ENCODE measurements around the gene TPH2.

Gene TPH2

DNA sequence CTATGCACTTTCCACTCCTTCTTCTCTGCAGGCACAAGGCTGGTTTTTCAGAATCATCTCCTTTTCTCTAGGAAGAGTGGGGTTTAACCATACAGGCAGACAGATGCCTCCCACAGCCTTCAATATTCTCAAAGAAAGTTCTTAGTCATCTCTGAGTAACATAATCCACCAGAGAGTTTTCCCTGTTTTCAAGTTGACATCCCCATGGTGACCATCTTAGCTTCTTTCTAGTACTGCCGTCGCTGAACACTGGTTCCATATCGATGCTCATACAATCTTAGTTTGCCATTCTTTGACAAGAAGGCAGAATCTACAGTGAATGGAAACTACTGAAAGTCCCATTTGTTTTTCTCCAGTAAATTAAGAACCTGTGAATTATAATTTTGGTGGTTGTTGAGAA is 28.6 kb downstream of the TPH2 start:
- no peak for DNase-seq

DNA sequence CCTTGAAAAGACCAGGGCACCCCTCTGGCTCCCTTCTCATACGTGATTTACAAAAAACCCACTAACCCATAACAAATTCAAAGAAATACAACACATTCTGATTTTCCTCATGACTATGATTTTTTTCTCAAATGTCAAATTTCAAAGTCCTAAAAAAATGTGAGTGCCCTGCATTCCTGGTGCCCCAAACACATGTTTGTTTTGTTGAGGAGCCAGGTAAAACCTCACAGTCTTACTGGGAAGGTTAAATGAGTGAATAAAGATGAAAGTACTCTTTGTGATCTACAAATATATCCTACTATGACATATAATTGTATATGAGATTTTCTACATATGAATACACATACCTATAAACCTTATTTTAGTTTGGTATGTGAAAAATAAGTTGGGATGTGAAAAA is 30.7 kb downstream of the TPH2 start:
- DNase-seq: no peak

- DNase-seq: no peak
These were observed 31.4 kb downstream of the TPH2 start for GRCh38 chr12:71970031-71970430.

DNA sequence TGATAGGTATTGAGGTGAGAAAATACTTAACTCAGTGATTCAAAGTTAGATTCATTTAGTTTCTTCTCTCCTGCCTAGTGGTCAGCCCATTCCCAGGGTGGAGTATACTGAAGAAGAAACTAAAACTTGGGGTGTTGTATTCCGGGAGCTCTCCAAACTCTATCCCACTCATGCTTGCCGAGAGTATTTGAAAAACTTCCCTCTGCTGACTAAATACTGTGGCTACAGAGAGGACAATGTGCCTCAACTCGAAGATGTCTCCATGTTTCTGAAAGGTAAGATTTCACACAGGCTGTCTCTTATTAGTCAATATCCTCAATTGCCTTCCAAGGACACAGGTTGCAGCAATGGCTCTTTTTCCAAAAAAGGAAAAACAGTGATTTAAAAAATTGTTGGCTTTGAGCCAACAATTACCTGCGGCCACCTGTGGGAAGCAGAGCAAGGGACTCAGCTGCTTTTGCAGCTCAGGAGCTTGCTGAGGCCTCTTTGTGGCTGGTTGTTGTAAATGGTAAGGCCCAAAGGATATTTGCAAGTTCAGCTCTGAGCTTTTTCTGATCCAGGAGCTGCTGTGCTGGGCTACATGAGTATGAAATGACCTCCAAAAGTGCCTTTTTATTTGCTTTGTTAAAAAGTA is 33.9 kb downstream of the TPH2 start:
- DNase-seq: no peak

DNA sequence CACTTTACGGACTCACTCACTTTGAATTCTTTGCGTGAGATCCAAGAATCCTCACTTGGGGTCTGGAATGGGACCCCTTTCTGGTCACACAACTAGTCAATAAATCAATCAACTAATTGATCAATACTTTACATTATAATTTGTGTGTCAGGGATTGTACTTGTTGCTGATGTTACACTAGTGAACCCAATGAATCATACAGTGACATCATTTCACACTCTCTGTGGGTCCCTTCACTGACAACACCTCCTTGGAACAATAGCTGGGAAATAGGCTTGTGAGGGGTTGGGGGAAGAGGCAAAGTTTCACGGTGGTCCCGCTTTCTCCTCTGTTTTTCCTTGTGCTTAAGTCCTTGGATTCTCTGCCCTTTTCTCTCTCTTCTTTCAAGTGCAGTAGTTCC is 35.0 kb downstream of the TPH2 start:
- no peak for DNase-seq

DNA sequence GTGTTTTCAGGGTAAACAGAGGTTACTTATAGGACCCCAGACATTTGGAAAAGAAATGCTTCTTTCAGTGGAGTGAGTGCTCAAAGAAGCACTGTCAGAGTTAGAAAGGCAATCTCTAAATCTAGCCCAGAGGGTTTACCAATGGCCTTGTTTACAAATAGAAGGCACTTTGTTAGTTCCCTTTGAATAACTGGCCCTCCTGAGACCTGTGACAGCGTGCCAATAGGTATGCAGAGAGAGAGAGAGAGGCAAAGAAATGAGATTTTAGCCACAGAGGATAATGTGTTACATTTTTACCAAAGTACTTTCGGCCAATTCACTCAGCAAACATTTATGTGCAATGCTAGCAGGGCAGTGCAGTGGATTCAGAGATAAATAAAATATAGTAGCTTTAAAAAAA is 41.9 kb downstream of the TPH2 start:
- DNase-seq: no peak

DNA sequence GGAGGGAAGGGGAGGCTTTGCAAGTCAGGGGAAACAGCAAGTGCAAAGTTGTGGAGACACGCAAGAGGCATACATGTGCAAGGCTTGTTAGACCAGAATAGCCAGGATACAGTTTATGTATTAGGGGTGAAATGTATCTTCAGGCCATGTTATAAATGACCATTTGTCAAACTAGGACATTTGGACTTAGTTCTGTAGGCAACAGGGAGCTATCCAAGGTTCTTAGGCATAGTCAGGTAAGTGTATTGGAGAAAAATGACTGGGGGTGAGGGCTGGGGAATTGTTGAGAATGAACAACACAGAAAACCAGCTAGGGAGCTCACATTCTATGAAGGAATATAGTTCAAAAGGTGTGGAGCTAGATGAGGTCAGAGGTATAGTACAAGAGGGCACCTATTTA is 42.5 kb downstream of the TPH2 start:
- no peak for DNase-seq

DNA sequence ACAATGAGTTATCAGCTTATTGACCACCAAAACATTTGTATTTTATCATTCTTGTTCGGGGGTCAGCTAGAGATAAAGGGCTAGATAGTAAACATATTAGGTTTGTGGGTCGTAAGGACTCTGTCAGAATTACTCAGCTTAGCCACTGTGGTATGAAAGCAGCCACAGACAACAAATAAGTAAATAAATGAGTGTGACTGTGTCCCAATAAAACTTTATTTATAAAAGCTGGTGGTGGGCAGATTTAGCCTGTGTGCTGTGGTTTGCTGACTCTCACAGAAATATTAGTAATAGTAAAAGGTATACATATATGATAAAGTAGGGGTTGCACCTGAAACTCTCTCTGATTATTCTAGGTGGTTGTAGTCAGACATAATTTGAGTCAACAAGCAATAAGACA is 56.1 kb downstream of the TPH2 start:
- no peak for DNase-seq

DNA sequence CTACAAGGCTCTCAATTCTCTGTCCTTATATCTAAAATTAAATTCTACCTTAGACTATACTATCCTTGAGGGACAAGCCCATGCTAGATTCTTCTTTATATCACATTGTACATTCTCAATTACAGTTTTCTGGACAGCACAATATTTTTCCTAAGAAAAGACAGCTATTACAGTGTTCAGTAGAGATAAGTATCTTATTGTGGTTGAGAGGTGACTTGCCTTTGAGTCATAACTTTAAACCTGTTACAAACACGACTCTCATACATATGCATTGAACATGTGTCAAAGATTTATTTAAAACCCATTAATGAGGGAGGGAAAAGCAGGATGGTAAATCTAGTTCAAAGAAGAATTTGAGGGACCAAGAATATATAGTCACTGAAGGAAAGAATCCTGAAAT is 61.1 kb downstream of the TPH2 start:
- DNase-seq: no peak

- no peak for DNase-seq
These were observed 62.5 kb downstream of the TPH2 start for GRCh38 chr12:72000969-72001648.

DNA sequence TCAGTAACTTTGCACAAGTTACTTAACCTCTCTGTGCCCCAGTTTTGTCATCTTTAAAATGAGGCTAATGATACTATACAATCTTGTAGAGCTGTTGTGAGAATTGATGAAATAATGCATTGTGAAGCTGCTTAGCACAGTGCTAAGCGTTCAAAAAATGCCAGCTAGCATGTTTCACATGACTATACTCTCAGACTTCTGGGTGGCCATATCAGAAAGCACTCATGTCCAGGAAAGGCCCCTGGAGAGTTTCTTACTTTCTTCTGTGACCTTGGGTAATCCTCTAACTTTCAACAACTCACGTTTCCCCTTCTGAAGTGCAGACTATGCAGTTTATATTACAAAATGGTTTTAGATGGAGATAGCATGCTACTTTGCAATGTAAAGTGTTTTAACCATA is 68.1 kb downstream of the TPH2 start:
- DNase-seq: no peak

DNA sequence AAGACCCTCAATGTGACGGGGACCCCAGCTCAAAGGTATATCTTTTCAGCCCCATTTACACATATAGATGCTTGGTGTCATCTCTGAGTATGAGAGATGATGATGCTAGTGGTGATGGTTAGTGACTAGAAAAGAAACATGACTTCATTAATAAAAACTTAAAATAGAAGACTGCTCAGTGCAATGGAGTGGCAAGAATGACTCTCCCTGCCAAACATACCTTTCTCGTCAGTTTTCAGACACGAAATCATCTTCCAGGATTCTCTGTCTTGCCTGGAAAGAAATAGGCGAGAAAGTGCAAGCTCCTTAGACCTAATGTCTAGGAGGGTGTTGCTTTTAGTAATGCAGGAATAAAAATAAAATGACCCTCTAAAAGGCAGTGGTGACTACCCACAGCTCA is 71.7 kb downstream of the TPH2 start:
- DNase-seq: no peak

DNA sequence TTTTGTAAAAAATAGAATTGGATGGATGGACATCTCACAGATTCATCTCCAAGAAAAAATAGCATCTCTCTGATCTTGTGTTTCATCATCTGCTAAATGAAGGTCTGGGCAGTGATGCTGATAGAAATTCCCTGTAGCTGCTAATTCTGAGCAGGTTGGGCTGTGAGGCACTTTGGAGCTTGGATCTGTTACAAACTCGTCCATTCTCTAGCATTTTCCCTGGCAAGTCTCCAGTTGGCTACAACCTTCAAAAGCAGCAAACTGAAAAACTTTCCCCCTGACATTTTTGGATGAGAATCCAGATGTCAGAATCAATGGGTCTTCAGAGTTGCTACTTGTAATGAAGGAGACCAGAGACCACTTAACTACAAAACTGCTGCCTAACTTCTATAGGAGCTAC is 72.7 kb downstream of the TPH2 start:
- no peak for DNase-seq

DNA sequence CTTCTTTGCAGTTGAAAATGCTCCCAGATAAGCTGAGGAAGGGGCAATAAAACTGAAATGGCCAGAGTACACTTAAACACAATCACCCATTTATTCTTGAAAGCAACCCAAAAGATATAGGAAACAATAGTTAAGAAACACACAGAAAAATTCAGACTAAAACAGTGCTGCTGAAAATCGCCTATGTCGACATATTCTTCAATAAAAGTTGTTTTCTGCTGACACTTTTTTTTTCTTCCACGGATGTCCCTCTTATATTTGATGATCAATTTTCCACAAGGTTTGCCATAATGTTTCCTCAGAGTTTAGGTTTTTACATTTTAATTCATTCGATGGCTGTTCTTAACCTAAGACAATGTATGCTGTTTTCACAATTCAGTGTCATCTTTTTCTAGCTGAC is 74.2 kb downstream of the TPH2 start:
- no peak for DNase-seq

- DNase-seq: no peak
These were observed 77.2 kb downstream of the TPH2 start for GRCh38 chr12:72015895-72016294.

DNA sequence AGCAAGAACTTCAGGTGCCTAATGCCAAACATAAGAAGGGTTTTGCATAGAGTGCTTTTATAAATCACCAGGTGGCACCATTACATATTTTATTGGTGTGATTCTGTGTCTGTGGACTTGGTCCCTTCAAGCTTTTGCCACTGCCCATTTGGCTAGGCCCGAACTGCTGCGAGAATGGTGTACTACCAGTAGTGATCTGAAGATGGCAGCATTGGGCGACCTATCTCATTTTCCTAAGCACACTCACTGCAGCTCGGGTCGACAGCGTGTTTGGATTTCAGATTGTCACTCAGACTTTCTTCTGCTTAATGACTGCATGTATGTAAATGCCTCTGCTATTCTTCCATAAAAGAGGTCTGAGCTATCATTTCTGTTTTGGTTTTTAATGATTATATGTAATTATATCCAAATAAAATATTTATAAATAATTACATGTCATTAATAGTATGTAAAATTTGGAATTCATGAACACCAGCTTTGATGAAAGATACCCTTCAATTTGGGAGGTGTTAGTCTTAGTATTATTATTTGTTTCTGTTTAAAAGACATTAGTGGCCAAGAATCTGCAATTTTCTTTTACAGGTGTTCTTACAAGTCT is 78.5 kb downstream of the TPH2 start:
- DNase-seq: peak; percentile 76

DNA sequence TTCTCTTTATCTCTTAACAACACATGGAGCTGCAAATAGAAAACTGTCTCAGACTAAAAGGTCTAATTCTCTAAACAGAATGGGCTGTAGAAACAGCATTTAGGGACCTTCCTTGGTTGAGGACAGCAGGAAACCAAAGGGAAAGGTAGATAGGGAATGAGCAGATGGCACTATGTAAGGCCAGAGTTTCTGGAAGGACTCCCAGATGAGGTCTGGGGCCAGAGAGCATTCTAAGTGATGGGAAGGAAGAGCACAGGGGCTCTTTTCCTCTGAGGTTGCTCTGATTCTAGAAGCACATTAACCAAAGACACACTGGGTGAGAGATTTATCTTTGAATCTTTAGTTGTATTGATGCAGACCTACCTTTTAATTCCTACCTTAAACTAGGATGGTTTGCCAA is 79.4 kb downstream of the TPH2 start:
- no peak for DNase-seq

DNA sequence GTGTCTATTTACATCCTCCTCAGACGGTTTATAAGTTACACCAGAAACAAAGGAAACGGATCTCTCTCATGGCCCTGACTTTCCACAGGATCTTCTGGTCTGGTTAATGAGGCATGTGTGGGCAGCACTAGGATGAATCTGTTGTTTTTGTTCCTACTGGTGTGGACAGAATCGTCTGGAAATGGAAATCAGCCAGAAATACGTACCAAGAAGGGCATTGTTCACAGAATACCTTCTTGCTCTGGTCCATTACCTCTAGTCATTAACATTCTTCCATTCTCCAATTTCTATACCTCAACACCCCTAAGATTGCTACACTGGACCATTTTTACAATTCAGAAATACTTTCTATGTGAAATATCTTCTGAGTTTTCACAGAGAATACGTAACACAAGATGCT is 86.0 kb downstream of the TPH2 start:
- no peak for DNase-seq

DNA sequence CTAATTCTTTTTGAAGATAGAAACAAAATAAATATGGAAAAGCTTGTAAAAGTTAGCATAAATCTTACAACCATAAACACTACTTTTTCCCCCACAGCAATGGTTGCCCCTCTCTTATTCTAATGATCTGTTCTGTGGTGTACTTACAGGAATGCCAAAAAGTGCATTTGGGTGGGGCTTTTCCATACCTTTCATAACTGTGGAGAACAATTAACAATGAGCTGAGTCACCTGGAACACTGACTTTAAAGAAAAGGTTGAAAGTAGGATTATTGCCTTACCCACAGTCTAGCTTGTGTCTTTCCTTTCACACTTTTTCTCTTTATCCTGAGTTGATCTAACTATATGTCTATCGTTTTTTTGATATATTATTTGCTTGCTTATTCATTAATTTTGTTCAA is 86.9 kb downstream of the TPH2 start:
- DNase-seq: no peak

GRCh38 chr12:72028966-72029365 is 90.3 kb downstream of the TPH2 start:
- DNase-seq: no peak

DNA sequence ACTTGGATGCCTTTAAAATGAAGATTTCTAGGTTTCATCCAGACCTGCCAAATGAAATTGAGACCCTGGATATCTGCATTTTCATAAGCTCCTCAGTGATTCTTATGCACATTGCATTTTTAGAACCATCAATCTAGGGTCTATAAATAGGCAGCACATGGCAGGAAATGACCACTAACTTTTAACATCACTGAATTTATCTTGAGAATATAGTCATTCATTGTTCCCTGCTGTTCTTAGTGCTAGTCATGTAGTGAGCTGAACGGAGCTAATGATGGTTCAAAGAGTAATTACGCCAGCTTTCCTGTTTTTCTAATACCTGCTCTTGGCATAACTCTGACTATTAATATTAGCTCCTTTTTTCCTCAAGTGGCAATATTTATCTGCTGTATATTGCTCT is 91.6 kb downstream of the TPH2 start:
- DNase-seq: no peak

DNA sequence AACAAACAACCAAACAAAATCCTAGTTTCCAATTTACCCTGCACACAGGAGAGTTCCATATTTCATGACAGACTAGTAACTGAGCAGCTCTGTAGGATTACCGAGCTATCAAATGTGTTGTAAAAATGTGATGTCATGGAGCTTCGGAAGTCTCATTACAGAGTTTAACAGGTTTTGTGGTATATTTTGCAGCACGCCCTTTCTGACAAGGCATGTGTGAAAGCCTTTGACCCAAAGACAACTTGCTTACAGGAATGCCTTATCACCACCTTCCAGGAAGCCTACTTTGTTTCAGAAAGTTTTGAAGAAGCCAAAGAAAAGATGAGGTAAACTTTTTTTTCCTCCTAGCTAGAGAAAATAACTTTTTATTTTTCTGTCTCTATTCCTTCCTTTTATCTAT is 92.4 kb downstream of the TPH2 start:
- no peak for DNase-seq

GRCh38 chr12:72033991-72034390 is 95.3 kb downstream of the TPH2 start:
- DNase-seq: no peak

DNA sequence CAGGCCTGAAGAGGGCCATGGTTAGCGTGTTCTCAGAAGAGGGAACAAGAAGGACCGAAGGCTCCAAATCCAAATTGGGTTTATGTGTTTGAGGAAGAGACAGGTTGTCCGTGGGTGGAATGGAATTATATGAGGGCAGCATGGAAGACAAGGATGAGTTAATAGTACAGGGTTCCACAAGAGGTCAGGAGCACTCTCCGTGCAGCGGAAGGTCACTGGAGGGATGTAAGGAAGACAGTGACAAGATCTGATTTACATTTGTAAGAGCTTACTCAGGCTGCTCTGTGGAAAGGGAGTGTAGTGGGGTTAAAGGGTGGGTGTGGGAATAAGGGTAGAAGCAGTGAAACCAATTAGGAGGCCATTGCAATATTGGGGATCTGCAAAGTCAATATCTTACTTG is 97.0 kb downstream of the TPH2 start:
- no peak for DNase-seq

- no peak for DNase-seq
These were observed 97.7 kb downstream of the TPH2 start for GRCh38 chr12:72036393-72036792.
